ENCODE results near the gene ZBTB39. TPM values are rescaled to one million over a fixed set of nuclear protein-coding genes. Genes with fewer than 3 reads are reported as not detected.

ZBTB39 gene
- total RNA-seq, 3 donors from 2014 or later (not counting 1 experiment from before 2014, with no cell fraction given) = 9.5 to 17.6 (median 12.5) TPM

- Histone ChIP-seq H3K9me3 (ENCODE audit: control insufficient read depth, insufficient read depth, low read length) (no peaks in the 10 kb centered on the region), H3K27me3 (ENCODE audit: control insufficient read depth, insufficient read depth, low read length) (no peaks in the 10 kb centered on the region), H3K27ac (ENCODE audit: low read length) (no peak overlapping the region), H3K4me1 (ENCODE audit: control insufficient read depth, insufficient read depth, low read length) (peaks cover 6% of the 10 kb centered on the region), H3K36me3 (ENCODE audit: control insufficient read depth, insufficient read depth, low read length) (no peaks in the 10 kb centered on the region), H3K4me3 (ENCODE audit: low read length) (no peak overlapping the region)
- Mint-ChIP-seq H3K27me3 (ENCODE audit: low read depth in 2 of 2) (peaks cover 21 to 32% of the 10 kb centered on the region in 2 donors), H3K27ac (no peak overlapping the region), H3K36me3 (no peaks in the 10 kb centered on the region), H3K4me1 (peaks cover 5 to 11% of the 10 kb centered on the region in 2 donors), H3K9me3 (no peaks in the 10 kb centered on the region), H3K4me3 (no peak overlapping the region)
- DNase-seq (peak in 1 of 2 donors; percentile 45), ATAC-seq (no peak)
- WGBS (ENCODE audit: insufficient coverage) = 88% methylated on average over 12 of the region's 12 CpGs
- no peak for TF ChIP-seq CTCF (IDR thresholded peaks at IDR 0.05)
- intact Hi-C loops (cut with micrococcal nuclease) = no loop called here
Observed at GRCh38 chr12:57011438-57012424, 5.4 kb upstream of the ZBTB39 start.

- WGBS (ENCODE audit: insufficient coverage) = 94% methylated on average over 4 of the region's 4 CpGs
- H3K9me3 Mint-ChIP-seq = no peaks in the 10 kb centered on the region
- intact Hi-C loops (cut with micrococcal nuclease) = no loop called here
- Histone ChIP-seq H3K9me3 (ENCODE audit: control insufficient read depth, insufficient read depth, low read length) (no peaks in the 10 kb centered on the region), H3K27ac (ENCODE audit: low read length) (no peak overlapping the region), H3K36me3 (ENCODE audit: control insufficient read depth, insufficient read depth, low read length) (no peaks in the 10 kb centered on the region), H3K4me3 (ENCODE audit: low read length) (no peak overlapping the region), H3K27me3 (ENCODE audit: control insufficient read depth, insufficient read depth, low read length) (no peaks in the 10 kb centered on the region), H3K4me1 (ENCODE audit: control insufficient read depth, insufficient read depth, low read length) (peaks cover 11% of the 10 kb centered on the region)
- no peak for ATAC-seq
- no peak for TF ChIP-seq CTCF (IDR thresholded peaks at IDR 0.05)
- no peaks in the 10 kb centered on the region for H3K36me3 Mint-ChIP-seq
- H3K4me3 Mint-ChIP-seq = no peak overlapping the region
- DNase-seq = no peak
- peaks cover 21 to 32% of the 10 kb centered on the region in 2 donors for H3K27me3 Mint-ChIP-seq (ENCODE audit: low read depth in 2 of 2)
- H3K27ac Mint-ChIP-seq = no peak overlapping the region
- H3K4me1 Mint-ChIP-seq = peaks cover 10 to 16% of the 10 kb centered on the region in 2 donors
Observed at GRCh38 chr12:57010627-57011247, 4.4 kb upstream of the ZBTB39 start.

GRCh38 chr12:57009949-57010626 is 3.7 kb upstream of the ZBTB39 start:
- Histone ChIP-seq H3K9me3 (ENCODE audit: control insufficient read depth, insufficient read depth, low read length) (no peaks in the 10 kb centered on the region), H3K27me3 (ENCODE audit: control insufficient read depth, insufficient read depth, low read length) (no peaks in the 10 kb centered on the region), H3K36me3 (ENCODE audit: control insufficient read depth, insufficient read depth, low read length) (no peaks in the 10 kb centered on the region), H3K4me1 (ENCODE audit: control insufficient read depth, insufficient read depth, low read length) (peaks cover 17% of the 10 kb centered on the region), H3K4me3 (ENCODE audit: low read length) (no peak overlapping the region), H3K27ac (ENCODE audit: low read length) (no peak overlapping the region)
- no peaks in the 10 kb centered on the region for H3K36me3 Mint-ChIP-seq
- ATAC-seq (no peak), DNase-seq (no peak)
- no peak overlapping the region for H3K4me3 Mint-ChIP-seq
- intact Hi-C loops (cut with micrococcal nuclease) = no loop called here
- H3K4me1 Mint-ChIP-seq = peaks cover 17 to 23% of the 10 kb centered on the region in 2 donors
- H3K9me3 Mint-ChIP-seq = no peaks in the 10 kb centered on the region
- peaks cover 18 to 26% of the 10 kb centered on the region in 2 donors for H3K27me3 Mint-ChIP-seq (ENCODE audit: low read depth in 2 of 2)
- 100% methylated on average over 4 of the region's 5 CpGs for WGBS (ENCODE audit: insufficient coverage)
- no peak overlapping the region for H3K27ac Mint-ChIP-seq
- TF ChIP-seq CTCF (IDR thresholded peaks at IDR 0.05) = no peak

All from natural killer cell (primary cell).